Measurements from ENCODE around the gene WDR26.
A peak's percentile ranks its signal among the peaks of the same experiment; 100 is the strongest.
"Not testable (repeated sequence)": the region's sequence is repeated elsewhere in the genome, so short reads cannot be mapped to it uniquely, and the experiment has no call there.

WDR26 gene

DNA sequence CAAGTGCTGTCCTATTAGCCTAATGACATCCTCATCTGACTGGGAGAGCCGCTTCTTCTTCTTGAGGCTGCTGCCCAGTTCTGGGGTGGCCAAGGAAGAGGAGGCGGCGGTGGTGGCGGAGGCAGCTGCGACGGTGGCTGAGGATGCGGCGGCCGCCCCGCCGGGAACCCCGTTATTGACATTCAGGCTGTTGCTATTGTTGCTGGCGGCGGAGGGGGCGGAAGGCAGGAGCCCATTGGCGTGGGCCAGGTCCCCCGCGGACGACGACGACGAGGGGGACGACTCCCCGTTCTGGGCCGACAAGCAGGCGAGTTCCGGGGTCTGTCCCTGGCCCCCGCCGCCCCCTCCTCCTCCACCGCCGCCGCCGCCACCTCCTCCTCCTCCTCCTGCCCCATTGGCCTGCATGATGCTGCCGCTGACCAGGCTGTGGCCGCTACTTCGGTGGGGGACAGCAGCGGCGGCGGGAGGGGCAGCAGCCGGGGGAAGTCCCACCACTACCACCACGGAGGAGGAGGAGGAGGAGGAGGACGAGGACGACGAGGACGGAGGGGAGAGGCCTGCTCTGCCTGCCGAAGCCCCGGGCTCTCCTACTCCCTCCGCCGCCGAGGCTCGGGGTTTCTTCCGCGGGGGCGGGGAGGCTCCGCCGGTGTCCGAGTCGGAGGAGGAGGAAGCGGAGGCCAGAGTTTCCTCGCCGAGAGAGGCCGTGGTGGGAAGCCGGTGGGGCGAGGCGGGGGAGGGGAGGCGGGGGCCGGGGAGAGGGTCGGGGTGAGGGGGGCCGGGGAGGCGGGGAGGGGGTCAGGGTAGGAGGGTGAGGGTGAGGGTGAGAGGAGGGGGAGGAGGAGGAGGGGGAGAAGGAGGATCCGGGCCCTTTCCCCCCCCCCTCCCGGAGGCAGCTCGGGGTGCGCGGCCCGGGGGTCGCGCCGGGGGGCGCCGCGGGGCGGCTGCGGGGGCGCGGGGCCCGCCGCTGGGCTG is 610 bp downstream of the WDR26 start:
- DNase-seq: peak; percentile 27

GRCh38 chr1:224433041-224433691 is 1.4 kb downstream of the WDR26 start:
- peak; percentile 28 for DNase-seq

DNA sequence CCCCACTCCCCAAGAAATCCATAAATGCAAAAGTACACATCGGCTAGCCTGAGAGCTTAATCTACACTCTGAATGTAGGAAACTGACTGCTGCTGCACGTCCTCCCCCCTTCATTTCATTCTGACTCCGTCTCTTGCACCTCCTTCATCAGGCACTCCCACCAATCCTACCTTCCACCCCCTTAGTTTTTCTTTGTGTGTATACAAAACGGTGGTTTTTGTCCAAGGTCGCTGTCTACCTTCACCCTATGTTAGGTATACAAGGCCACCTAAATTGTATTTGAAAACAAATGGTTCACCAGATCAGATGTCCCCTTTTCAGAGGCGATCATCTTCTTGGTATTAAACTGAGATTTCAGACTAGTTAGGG is 1.9 kb downstream of the WDR26 start:
- DNase-seq: peak; percentile 54

DNA sequence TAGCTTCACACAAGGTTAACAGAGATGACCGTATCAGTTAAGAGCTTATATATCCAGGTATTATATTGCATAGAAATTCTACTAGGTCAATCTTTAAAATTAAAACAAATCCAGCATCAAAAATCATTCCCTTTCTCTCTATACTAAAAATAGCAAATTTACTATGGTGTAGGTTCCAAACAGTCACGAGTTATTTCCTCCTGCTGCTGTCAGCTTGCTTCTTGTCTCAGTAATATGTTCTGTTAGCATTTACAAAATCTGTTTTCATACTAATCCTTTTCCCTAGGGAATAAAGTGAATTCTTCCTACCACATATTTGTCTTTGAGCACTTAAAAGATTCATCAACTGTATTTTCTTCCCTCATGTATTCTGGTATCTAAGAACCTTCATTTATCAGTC is 2.5 kb downstream of the WDR26 start:
- DNase-seq: no peak

DNA sequence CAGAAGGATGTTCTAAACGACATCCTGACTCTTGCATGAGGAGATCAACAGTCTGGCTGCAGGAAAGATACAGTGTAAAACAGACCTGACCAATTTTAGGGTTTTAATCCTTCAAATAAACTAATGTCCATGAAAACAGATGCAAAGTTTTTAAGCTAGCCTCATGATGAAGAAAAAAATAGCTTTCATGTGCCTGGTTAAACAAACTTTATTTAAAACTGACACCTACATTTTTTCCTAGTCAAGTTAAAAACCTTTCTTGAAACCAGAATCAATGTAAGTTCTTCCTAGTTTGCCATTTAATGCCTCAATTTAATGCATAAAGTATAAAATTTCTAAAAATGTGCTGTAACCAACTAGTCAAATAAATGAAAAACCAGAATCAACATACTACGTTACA is 2.9 kb downstream of the WDR26 start:
- no peak for DNase-seq

DNA sequence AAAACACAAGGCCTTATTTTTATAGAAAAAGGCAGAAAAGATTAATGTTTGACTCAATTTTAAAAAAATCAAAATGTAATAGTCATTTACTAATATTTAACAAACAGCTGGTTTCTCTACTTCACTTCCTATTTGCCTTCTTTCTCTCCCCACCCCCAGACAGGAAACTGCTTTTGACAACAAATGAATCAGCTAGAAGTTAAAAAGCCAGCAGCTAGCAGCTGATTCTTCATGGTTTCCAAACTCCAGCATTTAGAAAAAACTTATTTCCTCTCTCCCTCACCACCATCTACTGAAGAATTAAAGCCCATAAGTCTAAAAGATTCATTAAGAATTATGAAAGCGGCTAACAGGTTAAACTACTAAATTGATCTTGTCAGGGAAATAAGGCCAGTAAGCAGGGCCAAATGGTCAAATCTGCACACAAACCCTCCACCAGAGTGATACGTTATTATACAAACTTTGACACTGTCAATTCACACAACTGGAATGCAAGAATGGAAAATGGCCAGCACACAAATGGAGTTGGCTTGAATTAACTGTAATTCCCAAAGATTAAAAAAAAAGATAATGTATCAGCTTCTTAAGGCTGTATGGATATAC is 4.0 kb downstream of the WDR26 start:
- peak; percentile 79 for DNase-seq

- DNase-seq: no peak
These were observed 4.8 kb downstream of the WDR26 start for GRCh38 chr1:224429616-224430326.

GRCh38 chr1:224428713-224429112 is 5.9 kb downstream of the WDR26 start:
- DNase-seq: not testable (repeated sequence)

DNA sequence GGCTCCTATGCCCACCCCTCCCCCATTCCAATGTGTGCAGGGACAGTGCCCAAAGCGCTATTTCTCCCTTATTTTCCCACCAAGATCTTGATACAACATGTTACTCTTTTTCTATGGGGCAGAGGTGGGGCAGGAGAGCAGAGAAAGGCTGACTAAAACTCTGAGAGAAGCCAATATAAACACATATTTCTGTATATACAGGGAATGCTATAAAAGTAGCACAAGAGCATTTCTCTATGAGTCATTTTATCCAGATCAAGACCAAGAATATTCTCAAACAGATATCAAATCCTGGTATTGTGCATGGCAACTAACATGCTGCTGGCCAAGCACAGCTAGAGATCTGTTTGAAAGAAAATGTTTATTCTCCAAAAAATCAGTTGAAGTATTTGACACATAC is 7.3 kb downstream of the WDR26 start:
- DNase-seq: no peak

DNA sequence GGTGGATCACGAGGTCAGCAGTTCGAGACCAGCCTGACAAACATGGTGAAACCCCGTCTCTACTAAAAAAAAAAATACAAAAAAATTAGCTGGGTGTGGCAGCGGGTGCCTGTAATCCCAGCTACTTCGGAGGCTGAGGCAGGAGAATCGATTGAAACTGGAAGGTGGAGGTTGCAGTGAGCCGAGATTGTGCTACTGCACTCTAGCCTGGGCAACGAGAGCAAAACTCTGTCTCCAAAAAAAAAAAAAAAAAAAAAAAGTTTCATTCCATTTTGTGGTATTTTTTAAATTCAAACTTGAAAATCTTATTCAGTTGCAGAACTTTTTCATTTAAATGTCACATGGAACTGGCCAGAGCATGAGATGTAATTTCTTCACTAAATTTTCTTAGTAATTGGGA is 7.7 kb downstream of the WDR26 start:
- not testable (repeated sequence) for DNase-seq

GRCh38 chr1:224425279-224425884 is 9.2 kb downstream of the WDR26 start:
- no peak for DNase-seq

GRCh38 chr1:224420106-224420505 is 14.5 kb downstream of the WDR26 start:
- DNase-seq: no peak

GRCh38 chr1:224411766-224412165 is 22.8 kb downstream of the WDR26 start:
- peak; percentile 28 for DNase-seq

GRCh38 chr1:224408294-224408590 is 26.4 kb downstream of the WDR26 start:
- DNase-seq: no peak

GRCh38 chr1:224407571-224408293 is 26.9 kb downstream of the WDR26 start:
- no peak for DNase-seq

GRCh38 chr1:224406216-224406615 is 28.4 kb downstream of the WDR26 start:
- DNase-seq: no peak

GRCh38 chr1:224405604-224405970 is 29.0 kb downstream of the WDR26 start:
- DNase-seq: no peak

DNA sequence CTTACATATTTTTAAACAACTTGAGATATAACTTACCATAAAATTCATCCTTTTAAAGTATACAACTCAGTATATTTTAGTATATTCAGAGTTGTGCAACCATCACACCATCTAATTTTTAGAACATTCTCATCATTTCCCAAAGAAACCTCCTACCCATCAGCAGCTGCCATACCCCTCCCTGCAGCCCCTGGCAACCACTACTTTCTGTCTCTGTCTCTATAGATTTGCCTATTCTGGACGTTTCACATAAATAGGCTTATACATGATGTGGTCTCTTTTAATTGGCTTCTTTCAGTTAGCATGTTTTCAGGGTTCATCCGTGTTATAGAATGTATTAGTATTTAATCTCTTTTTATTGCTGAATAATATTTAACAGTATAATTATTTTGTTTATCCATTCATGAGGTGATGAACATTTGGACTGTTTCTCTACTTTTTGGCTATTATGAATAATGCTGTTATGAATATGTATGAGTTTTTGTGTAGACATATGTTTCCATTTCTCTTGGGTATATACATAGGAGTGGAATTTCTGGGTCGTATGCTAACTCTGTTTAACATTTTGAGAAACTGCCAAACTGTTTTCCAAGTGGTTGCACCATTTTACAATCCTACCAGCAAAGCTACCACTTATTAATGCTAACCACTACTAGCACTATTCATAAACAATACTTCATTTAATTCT is 29.5 kb downstream of the WDR26 start:
- DNase-seq: no peak

- DNase-seq: no peak
These were observed 32.0 kb downstream of the WDR26 start for GRCh38 chr1:224402472-224403036.

DNA sequence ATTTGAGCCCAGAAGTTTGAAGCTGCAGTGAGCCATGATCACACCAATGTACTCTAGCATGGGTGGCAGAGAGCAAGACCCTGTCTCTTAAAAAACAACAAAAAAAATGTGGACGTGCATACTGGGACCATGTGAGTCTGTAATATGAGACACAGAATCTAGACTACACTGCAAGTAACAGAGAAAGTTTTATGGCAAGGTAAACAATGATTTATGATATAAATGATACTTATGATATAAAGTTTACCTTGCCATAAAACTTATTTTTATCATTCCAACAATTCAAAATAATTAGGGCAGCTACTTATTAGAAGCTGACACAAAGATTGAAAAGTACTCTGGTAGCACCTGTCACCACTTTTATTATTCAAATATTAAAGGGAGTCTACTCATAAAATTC is 34.7 kb downstream of the WDR26 start:
- no peak for DNase-seq

DNA sequence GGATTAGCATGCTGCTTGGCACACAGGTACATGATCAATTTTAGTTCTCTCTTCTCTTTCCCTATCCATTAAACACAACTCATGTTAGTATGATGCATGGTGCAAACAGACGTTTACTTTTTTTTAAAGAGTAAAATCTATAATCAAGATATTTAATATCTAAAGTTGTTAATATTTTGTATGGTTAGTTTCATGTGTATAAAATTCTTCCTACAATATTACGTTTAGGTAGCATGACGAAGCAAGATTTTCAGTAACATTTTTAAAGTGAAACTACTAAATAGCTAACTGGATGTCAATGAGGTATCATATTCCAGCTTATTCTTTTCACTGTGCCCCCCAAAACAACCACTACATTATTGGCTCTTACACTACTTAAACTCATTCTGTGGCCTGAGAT is 41.3 kb downstream of the WDR26 start:
- no peak for DNase-seq

Data from activated CD4-positive, alpha-beta T cell treated with anti-CD3 and anti-CD28 coated beads, Interleukin-10, Interleukin-2, amounts not matched to agents 100 ng/mL and 50 ng/mL, durations not matched to agents 16 hours and 8 hours (primary cell).